ENCODE results near the gene SURF2.

SURF2 gene

DNA sequence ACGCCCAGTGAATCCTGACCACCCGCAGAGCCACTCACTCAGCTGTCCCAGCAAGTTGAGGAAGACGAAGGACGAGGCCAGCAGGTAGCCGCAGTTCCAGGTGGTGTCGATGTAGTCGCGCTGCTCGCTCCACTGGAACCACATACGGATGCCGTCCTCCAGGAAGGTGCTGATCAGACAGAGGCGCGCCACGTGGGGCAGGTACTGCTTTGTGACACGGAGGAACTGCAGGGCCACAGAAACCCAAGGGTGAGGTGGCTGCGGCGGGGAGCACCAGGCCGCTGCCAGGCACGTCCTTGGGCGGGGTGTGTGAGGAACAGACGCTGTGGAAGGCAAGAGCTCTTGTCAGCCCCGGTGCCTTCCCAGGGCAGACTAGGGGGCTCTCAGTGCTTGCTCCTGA, 10.9 kb downstream of the SURF2 start:
- peaks cover 82% of the 10 kb centered on the region for H4K20me1 ChIP-seq (ENCODE audit: insufficient read depth, low read length, poor library complexity, severe bottlenecking)

DNA sequence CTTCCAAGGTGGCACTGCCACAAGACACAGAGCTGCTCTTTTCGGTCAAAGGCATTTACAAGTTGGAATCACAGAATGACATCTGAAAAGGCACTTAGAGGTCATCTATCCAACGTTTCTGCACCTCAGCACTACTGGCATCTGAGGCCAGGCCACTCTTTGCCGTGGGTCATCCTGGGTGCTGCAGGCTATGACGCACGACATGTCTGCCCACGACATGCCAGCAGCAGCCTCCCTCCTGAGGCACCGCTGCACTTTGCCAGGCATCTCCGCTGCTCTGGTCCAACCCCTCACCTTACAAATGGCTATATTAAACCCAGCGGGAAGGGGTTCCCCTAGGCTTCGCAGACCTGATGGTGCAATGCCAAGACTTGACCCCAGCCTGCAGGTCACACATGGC, 11.4 kb downstream of the SURF2 start:
- Histone ChIP-seq H2AFZ (ENCODE audit: low read length) (no peak overlapping the region), H3K9me3 (ENCODE audit: insufficient read depth, low read depth, low read length) (no peaks in the 10 kb centered on the region), H3K4me2 (ENCODE audit: low read depth, low read length, poor library complexity, severe bottlenecking) (peak overlapping the region; percentile 96), H3F3A (ENCODE audit: low read depth) (peaks cover 16% of the 10 kb centered on the region), H3K27me3 (ENCODE audit: insufficient read depth, low read length, poor library complexity, severe bottlenecking) (no peaks in the 10 kb centered on the region), H3K9me2 (replicated peaks; ENCODE audit: low read depth, low read length) (no peaks in the 10 kb centered on the region), H4K20me1 (ENCODE audit: insufficient read depth, low read length, poor library complexity, severe bottlenecking) (peaks cover 86% of the 10 kb centered on the region), H3K36me3 (ENCODE audit: insufficient read depth, low read length) (peaks cover 61% of the 10 kb centered on the region; the same call in 1 of the 2 replicates), H3K9ac (ENCODE audit: low read depth, low read length, poor library complexity, severe bottlenecking) (no peak overlapping the region), H3K4me3 (ENCODE audit: low read length, poor library complexity, severe bottlenecking) (no peak overlapping the region), H3K79me2 (ENCODE audit: insufficient read depth, low read length) (peaks cover 88% of the 10 kb centered on the region), H3K4me1 (ENCODE audit: insufficient read depth, low read length, poor library complexity, severe bottlenecking) (peaks cover 49% of the 10 kb centered on the region)
- TF ChIP-seq, protein P1, sequence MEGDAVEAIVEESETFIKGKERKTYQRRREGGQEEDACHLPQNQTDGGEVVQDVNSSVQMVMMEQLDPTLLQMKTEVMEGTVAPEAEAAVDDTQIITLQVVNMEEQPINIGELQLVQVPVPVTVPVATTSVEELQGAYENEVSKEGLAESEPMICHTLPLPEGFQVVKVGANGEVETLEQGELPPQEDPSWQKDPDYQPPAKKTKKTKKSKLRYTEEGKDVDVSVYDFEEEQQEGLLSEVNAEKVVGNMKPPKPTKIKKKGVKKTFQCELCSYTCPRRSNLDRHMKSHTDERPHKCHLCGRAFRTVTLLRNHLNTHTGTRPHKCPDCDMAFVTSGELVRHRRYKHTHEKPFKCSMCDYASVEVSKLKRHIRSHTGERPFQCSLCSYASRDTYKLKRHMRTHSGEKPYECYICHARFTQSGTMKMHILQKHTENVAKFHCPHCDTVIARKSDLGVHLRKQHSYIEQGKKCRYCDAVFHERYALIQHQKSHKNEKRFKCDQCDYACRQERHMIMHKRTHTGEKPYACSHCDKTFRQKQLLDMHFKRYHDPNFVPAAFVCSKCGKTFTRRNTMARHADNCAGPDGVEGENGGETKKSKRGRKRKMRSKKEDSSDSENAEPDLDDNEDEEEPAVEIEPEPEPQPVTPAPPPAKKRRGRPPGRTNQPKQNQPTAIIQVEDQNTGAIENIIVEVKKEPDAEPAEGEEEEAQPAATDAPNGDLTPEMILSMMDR (conservative IDR thresholded peaks at IDR 0.05; ENCODE audit: low read length) = no peak
- TF ChIP-seq EZH2phosphoT487 (IDR thresholded peaks at IDR 0.05; ENCODE audit: borderline replicate concordance) = no peak

More for the DNA sequence above, 10.9 kb downstream of the SURF2 start:
- no peak overlapping the region for H3K9ac ChIP-seq (ENCODE audit: low read depth, low read length, poor library complexity, severe bottlenecking)
- no peak overlapping the region for H3K4me3 ChIP-seq (ENCODE audit: low read length, poor library complexity, severe bottlenecking)
- H3K9me3 ChIP-seq (ENCODE audit: insufficient read depth, low read depth, low read length) = no peaks in the 10 kb centered on the region
- H2AFZ ChIP-seq (ENCODE audit: low read length) = no peak overlapping the region
- H3K4me1 ChIP-seq (ENCODE audit: insufficient read depth, low read length, poor library complexity, severe bottlenecking) = peaks cover 43% of the 10 kb centered on the region
- H3K27me3 ChIP-seq (ENCODE audit: insufficient read depth, low read length, poor library complexity, severe bottlenecking) = no peaks in the 10 kb centered on the region
- no peak overlapping the region for H3K4me2 ChIP-seq (ENCODE audit: low read depth, low read length, poor library complexity, severe bottlenecking)
- TF ChIP-seq EZH2phosphoT487 (IDR thresholded peaks at IDR 0.05; ENCODE audit: borderline replicate concordance) = no peak
- TF ChIP-seq, protein P1 (conservative IDR thresholded peaks at IDR 0.05; ENCODE audit: low read length) = no peak
- H3K9me2 ChIP-seq (replicated peaks; ENCODE audit: low read depth, low read length) = no peaks in the 10 kb centered on the region
- peaks cover 14% of the 10 kb centered on the region for H3F3A ChIP-seq (ENCODE audit: low read depth)
- peaks cover 82% of the 10 kb centered on the region for H3K79me2 ChIP-seq (ENCODE audit: insufficient read depth, low read length)
- H3K36me3 ChIP-seq (ENCODE audit: insufficient read depth, low read length) = peaks cover 66% of the 10 kb centered on the region; the same call in 1 of the 2 replicates

DNA sequence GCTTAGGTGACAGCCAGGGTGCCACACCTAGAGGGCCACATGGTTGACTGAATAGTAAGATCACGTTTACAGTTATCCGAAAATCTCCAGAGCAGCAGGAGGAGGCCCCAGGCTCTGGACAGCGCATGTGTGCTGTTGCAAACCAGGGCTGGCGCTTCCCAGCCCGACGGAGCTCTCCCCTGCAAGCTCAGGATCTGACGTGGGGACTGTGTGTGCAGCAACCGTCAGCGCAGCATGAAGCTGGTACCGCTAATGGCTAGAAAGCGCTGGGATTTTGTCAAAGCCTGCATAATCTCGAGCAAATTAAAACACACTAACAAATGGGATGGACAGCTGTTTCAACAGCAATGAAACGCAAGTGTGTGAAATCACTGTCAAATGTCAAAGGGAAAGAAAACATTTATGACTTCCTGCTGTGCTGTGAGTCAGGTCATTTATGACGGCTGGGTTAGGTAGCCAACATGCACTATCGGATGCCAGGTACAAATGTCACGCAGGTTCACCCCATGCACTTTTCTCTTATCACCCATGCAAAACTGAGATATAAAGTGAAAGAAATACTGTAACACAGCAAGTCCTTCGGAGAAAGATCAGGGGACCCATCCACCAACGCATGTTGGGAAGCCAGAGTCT, 12.0 kb downstream of the SURF2 start:
- peaks cover 54% of the 10 kb centered on the region for H3K4me1 ChIP-seq (ENCODE audit: insufficient read depth, low read length, poor library complexity, severe bottlenecking)
- peak overlapping the region; percentile 96 for H3K4me2 ChIP-seq (ENCODE audit: low read depth, low read length, poor library complexity, severe bottlenecking)
- peaks cover 16% of the 10 kb centered on the region for H3F3A ChIP-seq (ENCODE audit: low read depth)
- H3K9me3 ChIP-seq (ENCODE audit: insufficient read depth, low read depth, low read length) = no peaks in the 10 kb centered on the region
- no peak overlapping the region for H3K9ac ChIP-seq (ENCODE audit: low read depth, low read length, poor library complexity, severe bottlenecking)
- H3K36me3 ChIP-seq (ENCODE audit: insufficient read depth, low read length) = peaks cover 55% of the 10 kb centered on the region; the same call in 1 of the 2 replicates
- peak overlapping the region; percentile 29 for H3K4me3 ChIP-seq (ENCODE audit: low read length, poor library complexity, severe bottlenecking)
- peaks cover 87% of the 10 kb centered on the region for H4K20me1 ChIP-seq (ENCODE audit: insufficient read depth, low read length, poor library complexity, severe bottlenecking)
- H3K79me2 ChIP-seq (ENCODE audit: insufficient read depth, low read length) = peaks cover 88% of the 10 kb centered on the region
- no peaks in the 10 kb centered on the region for H3K27me3 ChIP-seq (ENCODE audit: insufficient read depth, low read length, poor library complexity, severe bottlenecking)
- no peaks in the 10 kb centered on the region for H3K9me2 ChIP-seq (replicated peaks; ENCODE audit: low read depth, low read length)
- TF ChIP-seq EZH2phosphoT487 (IDR thresholded peaks at IDR 0.05; ENCODE audit: borderline replicate concordance) = no peak
- TF ChIP-seq, protein P1 (conservative IDR thresholded peaks at IDR 0.05; ENCODE audit: low read length) = no peak
- H2AFZ ChIP-seq (ENCODE audit: low read length) = no peak overlapping the region

Data from Loucy (cell line).